ENCODE results near the gene INPP5F. TPM values are rescaled to one million over a fixed set of nuclear protein-coding genes. Genes with fewer than 3 reads are reported as not detected.
A peak's percentile ranks its signal among the peaks of the same experiment; 100 is the strongest.
"Not testable (repeated sequence)": the region's sequence is repeated elsewhere in the genome, so short reads cannot be mapped to it uniquely, and the experiment has no call there.

Gene INPP5F
- total RNA-seq, 1 donor from 2014 or later = 11.5 TPM

GRCh38 chr10:119783665-119784027 lies 57.8 kb downstream of the INPP5F start:
- Histone ChIP-seq H3K4me3 (ENCODE audit: low read length in 3 of 3) (no peak overlapping the region), H3K9ac (ENCODE audit: low read depth in 1 of 3, low read length in 3 of 3) (no peak overlapping the region), H3K4me1 (ENCODE audit: control insufficient read depth in 3 of 3, insufficient read depth in 3 of 3, low read length in 3 of 3) (peaks cover 0 to 4% (median 0%) of the 10 kb centered on the region in 3 donors), H3K9me3 (ENCODE audit: control insufficient read depth in 3 of 3, low read length in 3 of 3) (no peaks in the 10 kb centered on the region), H3K36me3 (ENCODE audit: control insufficient read depth in 3 of 3, insufficient read depth in 3 of 3, low read length in 3 of 3) (no peaks in the 10 kb centered on the region), H3K27ac (ENCODE audit: low read depth, low read length) (no peak overlapping the region), H3K27me3 (ENCODE audit: control insufficient read depth in 3 of 3, insufficient read depth in 3 of 3, low read length in 3 of 3) (no peaks in the 10 kb centered on the region)

- no peak overlapping the region for H3K4me3 ChIP-seq (ENCODE audit: low read length in 3 of 3)
- no peaks in the 10 kb centered on the region for H3K27me3 ChIP-seq (ENCODE audit: control insufficient read depth in 3 of 3, insufficient read depth in 3 of 3, low read length in 3 of 3)
- H3K27ac ChIP-seq (ENCODE audit: low read depth, low read length) = no peak overlapping the region
- H3K36me3 ChIP-seq (ENCODE audit: control insufficient read depth in 3 of 3, insufficient read depth in 3 of 3, low read length in 3 of 3) = no peaks in the 10 kb centered on the region
- H3K9me3 ChIP-seq (ENCODE audit: control insufficient read depth in 3 of 3, low read length in 3 of 3) = no peaks in the 10 kb centered on the region
- H3K4me1 ChIP-seq (ENCODE audit: control insufficient read depth in 3 of 3, insufficient read depth in 3 of 3, low read length in 3 of 3) = peaks cover 0 to 4% (median 0%) of the 10 kb centered on the region in 3 donors
- no peak overlapping the region for H3K9ac ChIP-seq (ENCODE audit: low read depth in 1 of 3, low read length in 3 of 3)
These were observed 58.7 kb downstream of the INPP5F start for GRCh38 chr10:119784340-119785067.

GRCh38 chr10:119786117-119786769 lies 60.4 kb downstream of the INPP5F start:
- H3K9ac ChIP-seq (ENCODE audit: low read depth in 1 of 3, low read length in 3 of 3) = no peak overlapping the region
- H3K27ac ChIP-seq (ENCODE audit: low read depth, low read length) = peak overlapping the region; percentile 32
- peaks cover 0 to 4% (median 0%) of the 10 kb centered on the region in 3 donors for H3K4me1 ChIP-seq (ENCODE audit: control insufficient read depth in 3 of 3, insufficient read depth in 3 of 3, low read length in 3 of 3)
- no peaks in the 10 kb centered on the region for H3K27me3 ChIP-seq (ENCODE audit: control insufficient read depth in 3 of 3, insufficient read depth in 3 of 3, low read length in 3 of 3)
- no peaks in the 10 kb centered on the region for H3K9me3 ChIP-seq (ENCODE audit: control insufficient read depth in 3 of 3, low read length in 3 of 3)
- no peaks in the 10 kb centered on the region for H3K36me3 ChIP-seq (ENCODE audit: control insufficient read depth in 3 of 3, insufficient read depth in 3 of 3, low read length in 3 of 3)
- H3K4me3 ChIP-seq (ENCODE audit: low read length in 3 of 3) = no peak overlapping the region

GRCh38 chr10:119795101-119795500 lies 69.3 kb downstream of the INPP5F start:
- H3K27ac ChIP-seq (ENCODE audit: low read depth, low read length); H3K27me3 ChIP-seq (ENCODE audit: control insufficient read depth in 3 of 3, insufficient read depth in 3 of 3, low read length in 3 of 3); H3K9me3 ChIP-seq (ENCODE audit: control insufficient read depth in 3 of 3, low read length in 3 of 3); H3K4me3 ChIP-seq (ENCODE audit: low read length in 3 of 3); H3K9ac ChIP-seq (ENCODE audit: low read depth in 1 of 3, low read length in 3 of 3); H3K4me1 ChIP-seq (ENCODE audit: control insufficient read depth in 3 of 3, insufficient read depth in 3 of 3, low read length in 3 of 3); H3K36me3 ChIP-seq (ENCODE audit: control insufficient read depth in 3 of 3, insufficient read depth in 3 of 3, low read length in 3 of 3): not testable (repeated sequence)

- Histone ChIP-seq H3K9ac (ENCODE audit: low read depth in 1 of 3, low read length in 3 of 3) (no peak overlapping the region), H3K4me3 (ENCODE audit: low read length in 3 of 3) (no peak overlapping the region), H3K27me3 (ENCODE audit: control insufficient read depth in 3 of 3, insufficient read depth in 3 of 3, low read length in 3 of 3) (no peaks in the 10 kb centered on the region), H3K9me3 (ENCODE audit: control insufficient read depth in 3 of 3, low read length in 3 of 3) (no peaks in the 10 kb centered on the region), H3K36me3 (ENCODE audit: control insufficient read depth in 3 of 3, insufficient read depth in 3 of 3, low read length in 3 of 3) (peaks cover 0 to 2% (median 0%) of the 10 kb centered on the region in 3 donors), H3K4me1 (ENCODE audit: control insufficient read depth in 3 of 3, insufficient read depth in 3 of 3, low read length in 3 of 3) (no peaks in the 10 kb centered on the region), H3K27ac (ENCODE audit: low read depth, low read length) (no peak overlapping the region)
These were observed 70.2 kb downstream of the INPP5F start for GRCh38 chr10:119796039-119796438.

- no peak overlapping the region for H3K9ac ChIP-seq (ENCODE audit: low read depth in 1 of 3, low read length in 3 of 3)
- H3K36me3 ChIP-seq (ENCODE audit: control insufficient read depth in 3 of 3, insufficient read depth in 3 of 3, low read length in 3 of 3) = peaks cover 2 to 11% (median 5%) of the 10 kb centered on the region in 3 donors
- H3K9me3 ChIP-seq (ENCODE audit: control insufficient read depth in 3 of 3, low read length in 3 of 3) = no peaks in the 10 kb centered on the region
- no peak overlapping the region for H3K27ac ChIP-seq (ENCODE audit: low read depth, low read length)
- no peaks in the 10 kb centered on the region for H3K4me1 ChIP-seq (ENCODE audit: control insufficient read depth in 3 of 3, insufficient read depth in 3 of 3, low read length in 3 of 3)
- H3K27me3 ChIP-seq (ENCODE audit: control insufficient read depth in 3 of 3, insufficient read depth in 3 of 3, low read length in 3 of 3) = no peaks in the 10 kb centered on the region
- no peak overlapping the region for H3K4me3 ChIP-seq (ENCODE audit: low read length in 3 of 3)
These were observed 75.3 kb downstream of the INPP5F start for GRCh38 chr10:119801176-119801575.

- Histone ChIP-seq H3K9me3 (ENCODE audit: control insufficient read depth in 3 of 3, low read length in 3 of 3) (no peaks in the 10 kb centered on the region), H3K36me3 (ENCODE audit: control insufficient read depth in 3 of 3, insufficient read depth in 3 of 3, low read length in 3 of 3) (peaks cover 2 to 12% (median 5%) of the 10 kb centered on the region in 3 donors), H3K9ac (ENCODE audit: low read depth in 1 of 3, low read length in 3 of 3) (no peak overlapping the region), H3K27ac (ENCODE audit: low read depth, low read length) (no peak overlapping the region), H3K4me3 (ENCODE audit: low read length in 3 of 3) (no peak overlapping the region), H3K27me3 (ENCODE audit: control insufficient read depth in 3 of 3, insufficient read depth in 3 of 3, low read length in 3 of 3) (no peaks in the 10 kb centered on the region), H3K4me1 (ENCODE audit: control insufficient read depth in 3 of 3, insufficient read depth in 3 of 3, low read length in 3 of 3) (no peaks in the 10 kb centered on the region)
These were observed 76.2 kb downstream of the INPP5F start for GRCh38 chr10:119801998-119802538.

GRCh38 chr10:119803264-119803663 lies 77.4 kb downstream of the INPP5F start:
- Histone ChIP-seq H3K9ac (ENCODE audit: low read depth in 1 of 3, low read length in 3 of 3) (no peak overlapping the region), H3K27ac (ENCODE audit: low read depth, low read length) (peak overlapping the region; percentile 8)

GRCh38 chr10:119805702-119806230 lies 79.9 kb downstream of the INPP5F start:
- Histone ChIP-seq H3K4me3 (ENCODE audit: low read length in 3 of 3) (no peak overlapping the region), H3K9ac (ENCODE audit: low read depth in 1 of 3, low read length in 3 of 3) (no peak overlapping the region), H3K9me3 (ENCODE audit: control insufficient read depth in 3 of 3, low read length in 3 of 3) (no peaks in the 10 kb centered on the region), H3K27ac (ENCODE audit: low read depth, low read length) (no peak overlapping the region), H3K4me1 (ENCODE audit: control insufficient read depth in 3 of 3, insufficient read depth in 3 of 3, low read length in 3 of 3) (no peaks in the 10 kb centered on the region), H3K27me3 (ENCODE audit: control insufficient read depth in 3 of 3, insufficient read depth in 3 of 3, low read length in 3 of 3) (no peaks in the 10 kb centered on the region), H3K36me3 (ENCODE audit: control insufficient read depth in 3 of 3, insufficient read depth in 3 of 3, low read length in 3 of 3) (peaks cover 2 to 17% (median 9%) of the 10 kb centered on the region in 3 donors)

More at GRCh38 chr10:119803264-119803663, 77.4 kb downstream of the INPP5F start:
- no peak overlapping the region for H3K4me3 ChIP-seq (ENCODE audit: low read length in 3 of 3)
- H3K27me3 ChIP-seq (ENCODE audit: control insufficient read depth in 3 of 3, insufficient read depth in 3 of 3, low read length in 3 of 3) = no peaks in the 10 kb centered on the region
- H3K9me3 ChIP-seq (ENCODE audit: control insufficient read depth in 3 of 3, low read length in 3 of 3) = no peaks in the 10 kb centered on the region
- peaks cover 2 to 17% (median 9%) of the 10 kb centered on the region in 3 donors for H3K36me3 ChIP-seq (ENCODE audit: control insufficient read depth in 3 of 3, insufficient read depth in 3 of 3, low read length in 3 of 3)
- no peaks in the 10 kb centered on the region for H3K4me1 ChIP-seq (ENCODE audit: control insufficient read depth in 3 of 3, insufficient read depth in 3 of 3, low read length in 3 of 3)
